ENCODE results near the gene FAM72D. TPM values are rescaled to one million over a fixed set of nuclear protein-coding genes. Genes with fewer than 3 reads are reported as not detected.
"Not testable (repeated sequence)": the region's sequence is repeated elsewhere in the genome, so short reads cannot be mapped to it uniquely, and the experiment has no call there.

The FAM72D gene
- total RNA-seq, 1 experiment from 2014 or later: 8.3 TPM

DNA sequence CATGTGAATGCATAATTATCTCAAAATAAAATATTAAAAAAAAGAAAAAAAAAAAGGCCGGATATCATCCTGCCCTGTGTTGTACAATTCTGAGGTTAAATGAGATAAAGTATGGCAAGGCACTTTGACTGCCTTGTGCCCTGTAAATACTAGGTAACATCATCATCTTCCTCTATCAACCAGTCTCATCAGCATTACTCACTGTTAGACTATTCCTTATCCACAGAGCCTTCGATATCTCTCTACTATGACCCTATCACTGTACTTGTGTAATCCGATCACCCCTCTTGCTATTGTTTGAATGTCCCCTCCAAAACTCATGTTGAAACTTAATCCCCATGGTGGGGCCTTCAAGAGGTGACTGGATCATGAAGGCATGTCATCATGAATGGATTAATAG lies 18.9 kb upstream of the FAM72D start:
- H3K27me3 ChIP-seq (ENCODE audit: insufficient read depth, low read depth); H3K79me2 ChIP-seq (ENCODE audit: low read depth); H3K4me3 ChIP-seq; H2AFZ ChIP-seq; H3F3A ChIP-seq (ENCODE audit: insufficient read depth, low read depth); H4K20me1 ChIP-seq (ENCODE audit: insufficient read depth); H3K9me2 ChIP-seq (ENCODE audit: insufficient read depth); intact Hi-C loops (cut with micrococcal nuclease; ENCODE audit: unreplicated experiment); H3K4me1 ChIP-seq (replicated peaks; ENCODE audit: insufficient read depth); BruUV-seq (replicated peaks); H3K9me3 ChIP-seq (ENCODE audit: insufficient read depth, low read depth); H3K4me2 ChIP-seq; H3K36me3 ChIP-seq (ENCODE audit: low read depth); H3K27ac ChIP-seq; DNase-seq; CTCF ChIA-PET; POLR2A ChIA-PET (ENCODE audit: unreplicated experiment): not testable (repeated sequence)

DNA sequence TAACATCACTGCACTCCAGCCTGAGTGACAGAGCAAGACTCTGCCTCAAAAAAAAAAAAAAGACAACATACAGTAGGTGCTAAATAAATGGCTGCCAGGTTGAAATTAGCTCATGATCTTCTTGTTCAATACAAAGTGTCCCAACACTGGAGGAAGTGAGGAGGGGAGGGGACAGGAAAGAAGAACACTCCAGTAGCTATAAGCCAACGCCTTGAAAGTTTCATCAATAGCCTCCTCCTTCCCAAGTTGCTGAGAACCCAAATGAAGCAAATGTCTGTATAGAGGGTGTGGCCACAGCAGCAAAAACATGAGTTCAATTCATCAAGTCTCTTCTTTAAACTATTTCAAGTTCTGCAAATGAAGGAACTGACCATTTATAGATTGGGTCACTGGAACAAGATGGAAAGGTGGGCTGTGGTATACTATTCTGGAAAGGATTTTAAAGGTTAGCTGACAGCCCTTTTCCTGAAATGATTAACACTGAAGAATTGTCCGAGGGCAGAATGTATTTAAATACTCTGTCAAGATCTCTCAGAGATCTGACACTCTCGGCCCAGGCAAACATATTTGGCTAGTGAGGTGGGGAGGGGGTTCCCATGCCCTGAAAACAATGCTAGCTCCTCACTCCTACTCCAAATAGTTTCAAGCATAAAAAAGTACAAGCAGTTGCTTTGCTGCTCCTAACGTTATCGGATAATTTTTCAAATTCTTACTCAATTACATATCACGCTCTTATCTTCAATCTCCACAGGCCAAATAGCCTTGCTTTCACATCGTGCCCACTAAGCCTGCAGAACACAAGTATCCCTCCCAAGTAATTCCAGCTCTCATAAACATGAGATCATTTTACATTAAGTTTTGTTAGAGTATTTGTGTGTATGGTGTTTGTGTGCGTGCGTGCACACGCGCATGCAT lies 17.6 kb upstream of the FAM72D start:
- H3K4me3 ChIP-seq; H3K27ac ChIP-seq; H4K20me1 ChIP-seq (ENCODE audit: insufficient read depth); H3F3A ChIP-seq (ENCODE audit: insufficient read depth, low read depth); H3K9me2 ChIP-seq (ENCODE audit: insufficient read depth); DNase-seq; H2AFZ ChIP-seq; H3K4me2 ChIP-seq; intact Hi-C loops (cut with micrococcal nuclease; ENCODE audit: unreplicated experiment); H3K9me3 ChIP-seq (ENCODE audit: insufficient read depth, low read depth); H3K79me2 ChIP-seq (ENCODE audit: low read depth); H3K4me1 ChIP-seq (replicated peaks; ENCODE audit: insufficient read depth); CTCF ChIA-PET; H3K27me3 ChIP-seq (ENCODE audit: insufficient read depth, low read depth); BruUV-seq (replicated peaks); POLR2A ChIA-PET (ENCODE audit: unreplicated experiment); H3K36me3 ChIP-seq (ENCODE audit: low read depth): not testable (repeated sequence)

DNA sequence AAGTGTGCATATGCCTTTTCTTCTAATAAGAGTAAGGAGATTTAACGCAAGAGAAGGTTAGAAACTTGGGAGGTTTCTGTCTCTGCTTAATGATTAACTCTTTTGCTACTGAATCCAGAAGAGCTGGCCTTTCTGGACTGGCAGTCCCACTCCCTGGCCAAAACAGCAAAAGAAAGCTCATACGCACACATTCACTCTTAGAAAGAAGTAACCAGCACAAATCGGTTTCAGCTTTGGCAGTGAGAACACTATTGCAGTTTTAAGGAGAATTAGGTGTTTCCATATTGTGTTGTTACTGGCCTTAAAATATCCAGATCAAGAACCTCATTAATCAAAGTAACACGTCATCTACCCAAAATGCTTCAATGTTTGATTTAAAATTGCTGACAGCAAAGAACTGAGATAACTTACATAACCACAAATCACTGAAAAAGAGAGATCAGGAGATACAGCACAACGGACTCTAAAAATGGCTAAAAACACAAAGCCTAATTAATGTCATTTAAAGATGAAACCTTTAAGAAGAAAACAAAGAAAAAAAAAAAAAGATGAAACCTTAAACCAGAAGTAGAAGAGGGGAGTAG lies 16.9 kb upstream of the FAM72D start:
- H3K4me1 ChIP-seq (replicated peaks; ENCODE audit: insufficient read depth); POLR2A ChIA-PET (ENCODE audit: unreplicated experiment); H4K20me1 ChIP-seq (ENCODE audit: insufficient read depth); H3K9me2 ChIP-seq (ENCODE audit: insufficient read depth); H2AFZ ChIP-seq; H3K4me2 ChIP-seq; BruUV-seq (replicated peaks); intact Hi-C loops (cut with micrococcal nuclease; ENCODE audit: unreplicated experiment); DNase-seq; H3K79me2 ChIP-seq (ENCODE audit: low read depth); H3K36me3 ChIP-seq (ENCODE audit: low read depth); H3K4me3 ChIP-seq; H3K27me3 ChIP-seq (ENCODE audit: insufficient read depth, low read depth); H3F3A ChIP-seq (ENCODE audit: insufficient read depth, low read depth); H3K27ac ChIP-seq; H3K9me3 ChIP-seq (ENCODE audit: insufficient read depth, low read depth); CTCF ChIA-PET: not testable (repeated sequence)

DNA sequence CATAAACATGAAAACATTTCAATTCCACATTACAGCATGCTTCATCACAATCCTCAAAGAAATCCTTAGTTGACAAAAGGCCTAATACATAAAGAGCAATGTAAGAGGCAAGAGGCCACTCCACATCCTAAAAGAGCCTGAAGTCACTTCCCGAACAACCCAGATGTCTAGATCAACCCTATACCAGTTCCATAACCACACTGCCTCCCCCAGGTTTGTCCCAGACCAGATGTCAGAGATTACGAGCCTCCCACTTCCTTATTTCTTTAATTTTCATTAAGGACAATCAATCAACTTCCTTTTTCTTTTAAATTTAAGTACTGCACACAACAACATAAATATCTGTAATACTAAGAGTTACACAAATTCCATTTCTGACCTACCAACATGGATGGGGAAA lies 16.0 kb upstream of the FAM72D start:
- H4K20me1 ChIP-seq (ENCODE audit: insufficient read depth); H3K9me2 ChIP-seq (ENCODE audit: insufficient read depth); H3K4me1 ChIP-seq (replicated peaks; ENCODE audit: insufficient read depth); DNase-seq; BruUV-seq (replicated peaks); intact Hi-C loops (cut with micrococcal nuclease; ENCODE audit: unreplicated experiment); H3K27me3 ChIP-seq (ENCODE audit: insufficient read depth, low read depth); H3K4me3 ChIP-seq; H2AFZ ChIP-seq; H3K27ac ChIP-seq; H3K9me3 ChIP-seq (ENCODE audit: insufficient read depth, low read depth); H3K79me2 ChIP-seq (ENCODE audit: low read depth); H3F3A ChIP-seq (ENCODE audit: insufficient read depth, low read depth); POLR2A ChIA-PET (ENCODE audit: unreplicated experiment); H3K36me3 ChIP-seq (ENCODE audit: low read depth); CTCF ChIA-PET; H3K4me2 ChIP-seq: not testable (repeated sequence)

DNA sequence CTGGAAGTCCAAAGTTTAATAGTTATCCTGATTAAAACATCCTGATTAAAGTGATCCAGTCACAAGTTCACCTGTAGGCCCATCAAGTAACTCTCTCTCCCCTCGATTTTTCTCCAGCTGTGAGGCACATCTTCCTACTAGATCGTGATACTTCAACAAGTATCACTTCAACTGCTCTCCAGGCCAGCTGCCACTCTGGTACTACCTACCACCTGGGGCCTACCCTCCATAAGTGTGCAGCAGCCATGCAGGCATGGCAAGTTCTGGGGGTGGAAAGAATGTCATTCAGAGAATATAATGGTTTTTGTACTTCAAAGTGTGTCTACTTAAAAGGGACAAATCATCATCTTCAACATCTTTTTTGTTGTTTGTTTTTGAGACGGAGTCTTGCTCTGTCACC lies 15.6 kb upstream of the FAM72D start:
- intact Hi-C loops (cut with micrococcal nuclease; ENCODE audit: unreplicated experiment); H3K27me3 ChIP-seq (ENCODE audit: insufficient read depth, low read depth); H3K79me2 ChIP-seq (ENCODE audit: low read depth); POLR2A ChIA-PET (ENCODE audit: unreplicated experiment); H3K27ac ChIP-seq; H3K4me1 ChIP-seq (replicated peaks; ENCODE audit: insufficient read depth); DNase-seq; H4K20me1 ChIP-seq (ENCODE audit: insufficient read depth); H3K9me2 ChIP-seq (ENCODE audit: insufficient read depth); H3K36me3 ChIP-seq (ENCODE audit: low read depth); H3K9me3 ChIP-seq (ENCODE audit: insufficient read depth, low read depth); BruUV-seq (replicated peaks); CTCF ChIA-PET; H3K4me3 ChIP-seq; H3F3A ChIP-seq (ENCODE audit: insufficient read depth, low read depth); H3K4me2 ChIP-seq; H2AFZ ChIP-seq: not testable (repeated sequence)

DNA sequence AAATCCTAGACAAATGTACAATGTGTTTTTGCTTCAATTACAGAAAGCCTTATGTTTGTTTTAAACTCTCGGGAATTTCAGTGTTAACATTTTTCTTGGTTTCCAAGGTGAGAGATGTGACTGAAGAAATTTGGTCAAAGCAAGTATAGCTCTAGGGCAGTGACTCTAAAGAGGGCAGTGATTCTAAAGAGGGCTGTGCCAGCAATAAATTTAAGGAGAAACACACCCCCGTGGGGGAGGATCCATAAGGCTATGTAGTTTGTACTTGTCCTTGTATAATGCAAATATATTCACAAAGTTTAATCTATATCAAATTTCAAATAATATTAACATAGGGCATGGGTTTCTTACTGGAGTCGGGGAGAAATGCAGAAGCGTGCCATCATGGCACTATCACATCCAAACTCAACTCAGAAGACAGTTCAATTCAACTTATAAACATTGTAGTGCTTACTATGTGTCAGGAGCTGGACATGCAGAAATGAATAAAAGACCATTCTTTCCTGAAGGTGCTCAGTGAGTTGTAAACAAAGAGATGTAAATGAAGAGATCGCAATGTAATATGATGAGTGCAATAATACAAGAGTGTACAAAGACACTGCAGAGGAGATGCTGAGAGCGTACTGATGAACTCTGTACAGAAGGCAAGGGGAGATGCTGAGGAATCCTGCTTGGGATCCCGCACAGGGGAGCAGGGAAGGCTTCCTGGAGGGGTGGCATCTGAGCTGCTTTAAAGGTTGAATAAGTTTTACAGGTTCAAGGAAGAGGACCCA lies 13.1 kb upstream of the FAM72D start:
- POLR2A ChIA-PET (ENCODE audit: unreplicated experiment); H3K4me2 ChIP-seq; H3K4me3 ChIP-seq; BruUV-seq (replicated peaks); H3K27me3 ChIP-seq (ENCODE audit: insufficient read depth, low read depth); H3F3A ChIP-seq (ENCODE audit: insufficient read depth, low read depth); CTCF ChIA-PET; H2AFZ ChIP-seq; H4K20me1 ChIP-seq (ENCODE audit: insufficient read depth); DNase-seq; H3K4me1 ChIP-seq (replicated peaks; ENCODE audit: insufficient read depth); H3K79me2 ChIP-seq (ENCODE audit: low read depth); H3K9me3 ChIP-seq (ENCODE audit: insufficient read depth, low read depth); H3K27ac ChIP-seq; H3K36me3 ChIP-seq (ENCODE audit: low read depth); intact Hi-C loops (cut with micrococcal nuclease; ENCODE audit: unreplicated experiment); H3K9me2 ChIP-seq (ENCODE audit: insufficient read depth): not testable (repeated sequence)

DNA sequence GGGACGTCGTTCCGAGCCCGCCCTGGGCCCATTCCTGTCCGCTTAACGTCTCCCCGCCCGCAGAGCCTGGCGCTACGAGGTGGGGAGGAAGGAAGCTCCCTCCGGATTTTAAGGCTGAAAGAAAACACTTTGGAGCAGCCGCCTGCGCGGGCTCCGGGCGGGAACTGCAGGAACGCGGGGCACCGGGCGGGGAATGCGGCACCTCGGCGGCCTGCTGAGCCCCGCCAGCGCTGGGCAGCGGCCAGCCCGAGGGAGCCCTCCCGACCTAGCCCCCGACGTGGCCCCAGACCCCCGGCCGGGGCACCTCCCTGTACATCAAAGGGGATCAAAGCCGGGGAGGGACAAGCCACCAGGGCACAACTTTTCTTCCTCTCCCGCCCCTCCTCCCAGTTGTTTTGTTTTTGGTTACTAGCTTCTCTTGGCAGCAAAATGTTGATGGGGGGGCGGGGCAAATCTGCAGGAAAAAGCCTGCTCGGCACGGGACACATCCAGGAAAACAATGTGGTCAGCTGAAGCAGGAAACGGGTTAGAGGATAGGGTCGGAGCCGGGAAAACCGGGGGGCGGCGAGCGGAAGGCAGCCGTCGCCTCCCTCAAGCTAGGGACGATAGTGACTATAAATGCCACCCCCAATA lies 2.1 kb upstream of the FAM72D start:
- BruUV-seq (replicated peaks); intact Hi-C loops (cut with micrococcal nuclease; ENCODE audit: unreplicated experiment): not testable (repeated sequence)
- peak in 1 of 2 experiments; percentile 41 for DNase-seq

More for the DNA sequence above, 2.1 kb upstream of the FAM72D start:
- H2AFZ ChIP-seq; H3K36me3 ChIP-seq (ENCODE audit: low read depth); H4K20me1 ChIP-seq (ENCODE audit: insufficient read depth); H3K9me2 ChIP-seq (ENCODE audit: insufficient read depth); H3K27ac ChIP-seq; H3K79me2 ChIP-seq (ENCODE audit: low read depth); H3K27me3 ChIP-seq (ENCODE audit: insufficient read depth, low read depth); H3K4me1 ChIP-seq (replicated peaks; ENCODE audit: insufficient read depth); H3K9me3 ChIP-seq (ENCODE audit: insufficient read depth, low read depth); CTCF ChIA-PET; POLR2A ChIA-PET (ENCODE audit: unreplicated experiment); H3F3A ChIP-seq (ENCODE audit: insufficient read depth, low read depth): not testable (repeated sequence)
- Histone ChIP-seq H3K4me3 (peak overlapping the region; percentile 51; the same call in 1 of the 2 replicates), H3K4me2 (peak overlapping the region; percentile 51; the same call in 1 of the 2 replicates)
